ENCODE measurements around the gene RETREG3. TPM values are rescaled to one million over a fixed set of nuclear protein-coding genes. Genes with fewer than 3 reads are reported as not detected.

The RETREG3 gene
- total and polyA plus RNA-seq, 9 of the 15 experiments (the other 6 are each of a cell fraction or from before 2014, with no cell fraction given) = 4.1 to 39.0 (median 16.9) TPM

GRCh38 chr17:42553161-42553818 is 55.9 kb downstream of the RETREG3 start (continued):
- TF ChIP-seq CEBPZ (IDR thresholded peaks at IDR 0.05; ENCODE audit: borderline replicate concordance, low read depth, low read length) (no peak), E2F1 (CRISPR knock-in tag; IDR thresholded peaks at IDR 0.05) (no peak; the same call in 1 of the 2 replicates), ZNF253 (CRISPR knock-in tag; conservative IDR thresholded peaks at IDR 0.05) (no peak), ZNF830 (CRISPR knock-in tag; IDR thresholded peaks at IDR 0.05) (no peak), TEAD1 (CRISPR knock-in tag; IDR thresholded peaks at IDR 0.05) (0 out of 4 replicates have a peak, but pooled peaks of 1 of the 2 experiments have one; percentile 65), CHD2 (IDR thresholded peaks at IDR 0.05; ENCODE audit: low read depth, low read length) (no peak), TRIM25 (IDR thresholded peaks at IDR 0.05; ENCODE audit: borderline replicate concordance) (no peak), ZNF778 (CRISPR knock-in tag; IDR thresholded peaks at IDR 0.05) (no peak), U2AF1 (optimal IDR thresholded peaks at IDR 0.05; ENCODE audit: low read depth, low read length) (no peak), NFIC (IDR thresholded peaks at IDR 0.05) (peak; percentile 63), FOXJ2 (tag; IDR thresholded peaks at IDR 0.05) (no peak), ID3 (CRISPR knock-in tag; IDR thresholded peaks at IDR 0.05) (no peak), ID3 (tag; IDR thresholded peaks at IDR 0.05) (no peak), SMAD1 (IDR thresholded peaks at IDR 0.05; ENCODE audit: low read depth, low read length, partially characterized antibody) (no peak), DIDO1 (tag; IDR thresholded peaks at IDR 0.05; ENCODE audit: low read depth) (no peak), ZNF140 (CRISPR knock-in tag; IDR thresholded peaks at IDR 0.05) (no peak), FOXA1 (IDR thresholded peaks at IDR 0.05; ENCODE audit: borderline replicate concordance) (no peak), TBL1XR1 (IDR thresholded peaks at IDR 0.05; ENCODE audit: low read length in 2 of 2) (0 out of 4 replicates have a peak, but pooled peaks of 1 of the 2 experiments have one; percentile 34), ZNF197 (CRISPR knock-in tag; IDR thresholded peaks at IDR 0.05; ENCODE audit: low read depth) (no peak), MEF2D (tag; conservative IDR thresholded peaks at IDR 0.05; ENCODE audit: low read depth) (no peak), ELK3 (CRISPR knock-in tag; IDR thresholded peaks at IDR 0.05) (no peak)
